ENCODE measurements around the gene GALNT10. TPM values are rescaled to one million over a fixed set of nuclear protein-coding genes. Genes with fewer than 3 reads are reported as not detected.

The GALNT10 gene
- polyA plus RNA-seq, 2 of the 4 experiments (the other 2 are of a cell fraction), result 110 to 156 TPM

DNA sequence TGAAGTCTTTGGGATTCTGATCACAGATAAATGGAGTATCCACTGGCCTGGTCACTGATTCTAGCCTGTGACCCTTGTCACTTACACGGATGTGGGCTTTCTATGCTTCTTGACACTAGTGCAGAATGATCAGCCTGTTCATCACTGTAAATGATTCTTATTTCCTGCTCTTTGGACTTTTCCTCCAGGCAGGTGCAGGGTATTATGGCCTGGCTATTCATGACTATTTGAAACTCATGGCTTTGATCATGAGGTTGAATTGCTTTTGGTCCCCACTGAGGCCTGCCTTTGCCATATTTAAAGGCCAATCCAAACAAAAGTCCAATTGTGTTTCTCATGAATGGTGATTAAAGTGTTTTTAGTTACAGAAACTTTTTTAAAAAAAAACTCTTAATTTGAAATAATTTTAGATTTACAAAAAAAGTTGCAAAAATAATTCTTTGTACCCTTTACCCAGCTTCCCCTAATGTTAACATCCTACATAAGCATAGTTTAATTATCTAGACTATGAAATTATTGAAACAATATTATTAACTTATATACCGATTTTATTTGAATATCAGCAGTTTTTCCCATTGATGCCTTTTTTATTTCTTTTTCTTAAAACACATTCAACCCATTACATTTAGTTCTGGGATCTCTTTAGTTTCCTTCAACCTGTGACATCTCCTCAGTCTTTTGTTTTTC lies 68.1 kb downstream of the GALNT10 start:
- no peak for DNase-seq (ENCODE audit: low read depth in 1 of 2, low spot score in 1 of 2)
- POLR2A ChIA-PET, result no interaction called here
- no peak for ATAC-seq
- Histone ChIP-seq H3K4me1 (peaks cover 47% of the 10 kb centered on the region), H3K4me3 (no peak overlapping the region), H3K4me2 (no peak overlapping the region), H3K27ac (no peak overlapping the region), H3K9me3 (no peaks in the 10 kb centered on the region)
- no peak for FAIRE-seq
- CTCF ChIA-PET, result interaction anchor here (0.7 kb wide), 1 partner anchor 22 kb away, joined by 3 read pairs; no protein-coding TSS in a partner anchor
- WGBS (ENCODE audit: missing lambda C conversion rate), result 87% methylated on average over 2 of the region's 2 CpGs
- TF ChIP-seq, protein P1, sequence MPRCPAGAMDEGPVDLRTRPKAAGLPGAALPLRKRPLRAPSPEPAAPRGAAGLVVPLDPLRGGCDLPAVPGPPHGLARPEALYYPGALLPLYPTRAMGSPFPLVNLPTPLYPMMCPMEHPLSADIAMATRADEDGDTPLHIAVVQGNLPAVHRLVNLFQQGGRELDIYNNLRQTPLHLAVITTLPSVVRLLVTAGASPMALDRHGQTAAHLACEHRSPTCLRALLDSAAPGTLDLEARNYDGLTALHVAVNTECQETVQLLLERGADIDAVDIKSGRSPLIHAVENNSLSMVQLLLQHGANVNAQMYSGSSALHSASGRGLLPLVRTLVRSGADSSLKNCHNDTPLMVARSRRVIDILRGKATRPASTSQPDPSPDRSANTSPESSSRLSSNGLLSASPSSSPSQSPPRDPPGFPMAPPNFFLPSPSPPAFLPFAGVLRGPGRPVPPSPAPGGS (IDR thresholded peaks at IDR 0.05), result no peak
- TF ChIP-seq SREBF2 (IDR thresholded peaks at IDR 0.05) (no peak), CHD4 (IDR thresholded peaks at IDR 0.05; ENCODE audit: borderline replicate concordance) (no peak), TP53 (CRISPR knock-in tag; IDR thresholded peaks at IDR 0.05) (no peak), POLR2A (IDR thresholded peaks at IDR 0.05; ENCODE audit: low read length) (no peak), PHF8 (IDR thresholded peaks at IDR 0.05; ENCODE audit: borderline replicate concordance, low read depth) (no peak), HMGXB4 (CRISPR knock-in tag; IDR thresholded peaks at IDR 0.05; ENCODE audit: borderline replicate concordance) (no peak), ESRRA (IDR thresholded peaks at IDR 0.05; ENCODE audit: borderline replicate concordance, low read length) (no peak)

- Histone ChIP-seq H3K4me1 (peaks cover 57% of the 10 kb centered on the region), H3K9me3 (no peaks in the 10 kb centered on the region), H3K4me2 (no peak overlapping the region), H3K27ac (no peak overlapping the region), H3K4me3 (no peak overlapping the region)
- DNase-seq (ENCODE audit: low read depth in 1 of 2, low spot score in 1 of 2), result no peak
- no peak for FAIRE-seq
- no peak for ATAC-seq
- WGBS (ENCODE audit: missing lambda C conversion rate), result 86% methylated on average over 6 of the region's 6 CpGs
- CTCF ChIA-PET, result no interaction called here
- POLR2A ChIA-PET, result no interaction called here
- TF ChIP-seq CBX2 (IDR thresholded peaks at IDR 0.05; ENCODE audit: borderline replicate concordance, low read depth), result no peak
- TF ChIP-seq, protein P2, sequence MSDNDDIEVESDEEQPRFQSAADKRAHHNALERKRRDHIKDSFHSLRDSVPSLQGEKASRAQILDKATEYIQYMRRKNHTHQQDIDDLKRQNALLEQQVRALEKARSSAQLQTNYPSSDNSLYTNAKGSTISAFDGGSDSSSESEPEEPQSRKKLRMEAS (IDR thresholded peaks at IDR 0.05), result no peak
- no peak for TF ChIP-seq FOXS1 (CRISPR knock-in tag; IDR thresholded peaks at IDR 0.05)
- TF ChIP-seq HDAC2 (IDR thresholded peaks at IDR 0.05), result no peak
- TF ChIP-seq PBX3 (IDR thresholded peaks at IDR 0.05), result no peak
- TF ChIP-seq CEBPB (IDR thresholded peaks at IDR 0.05), result no peak
- TF ChIP-seq POLR2AphosphoS2 (conservative IDR thresholded peaks at IDR 0.05; ENCODE audit: low read length), result no peak
- TF ChIP-seq, protein P3, sequence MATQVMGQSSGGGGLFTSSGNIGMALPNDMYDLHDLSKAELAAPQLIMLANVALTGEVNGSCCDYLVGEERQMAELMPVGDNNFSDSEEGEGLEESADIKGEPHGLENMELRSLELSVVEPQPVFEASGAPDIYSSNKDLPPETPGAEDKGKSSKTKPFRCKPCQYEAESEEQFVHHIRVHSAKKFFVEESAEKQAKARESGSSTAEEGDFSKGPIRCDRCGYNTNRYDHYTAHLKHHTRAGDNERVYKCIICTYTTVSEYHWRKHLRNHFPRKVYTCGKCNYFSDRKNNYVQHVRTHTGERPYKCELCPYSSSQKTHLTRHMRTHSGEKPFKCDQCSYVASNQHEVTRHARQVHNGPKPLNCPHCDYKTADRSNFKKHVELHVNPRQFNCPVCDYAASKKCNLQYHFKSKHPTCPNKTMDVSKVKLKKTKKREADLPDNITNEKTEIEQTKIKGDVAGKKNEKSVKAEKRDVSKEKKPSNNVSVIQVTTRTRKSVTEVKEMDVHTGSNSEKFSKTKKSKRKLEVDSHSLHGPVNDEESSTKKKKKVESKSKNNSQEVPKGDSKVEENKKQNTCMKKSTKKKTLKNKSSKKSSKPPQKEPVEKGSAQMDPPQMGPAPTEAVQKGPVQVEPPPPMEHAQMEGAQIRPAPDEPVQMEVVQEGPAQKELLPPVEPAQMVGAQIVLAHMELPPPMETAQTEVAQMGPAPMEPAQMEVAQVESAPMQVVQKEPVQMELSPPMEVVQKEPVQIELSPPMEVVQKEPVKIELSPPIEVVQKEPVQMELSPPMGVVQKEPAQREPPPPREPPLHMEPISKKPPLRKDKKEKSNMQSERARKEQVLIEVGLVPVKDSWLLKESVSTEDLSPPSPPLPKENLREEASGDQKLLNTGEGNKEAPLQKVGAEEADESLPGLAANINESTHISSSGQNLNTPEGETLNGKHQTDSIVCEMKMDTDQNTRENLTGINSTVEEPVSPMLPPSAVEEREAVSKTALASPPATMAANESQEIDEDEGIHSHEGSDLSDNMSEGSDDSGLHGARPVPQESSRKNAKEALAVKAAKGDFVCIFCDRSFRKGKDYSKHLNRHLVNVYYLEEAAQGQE (IDR thresholded peaks at IDR 0.05), result no peak
- TF ChIP-seq FOSB (CRISPR knock-in tag; IDR thresholded peaks at IDR 0.05), result no peak
- TF ChIP-seq CHD4 (IDR thresholded peaks at IDR 0.05; ENCODE audit: borderline replicate concordance), result no peak
- TF ChIP-seq ATOH8 (CRISPR knock-in tag; IDR thresholded peaks at IDR 0.05; ENCODE audit: low read depth), result no peak
- TF ChIP-seq RCOR1 (IDR thresholded peaks at IDR 0.05; ENCODE audit: low read depth, low read length), result no peak
- no peak for TF ChIP-seq KDM1A (IDR thresholded peaks at IDR 0.05; ENCODE audit: low read depth)
- no peak for TF ChIP-seq HOXB5 (CRISPR knock-in tag; IDR thresholded peaks at IDR 0.05)
- TF ChIP-seq HOXA7 (CRISPR knock-in tag; IDR thresholded peaks at IDR 0.05), result no peak
- TF ChIP-seq KDM5A (IDR thresholded peaks at IDR 0.05), result no peak
- TF ChIP-seq ZSCAN20 (CRISPR knock-in tag; IDR thresholded peaks at IDR 0.05), result no peak
- TF ChIP-seq, protein P1 (IDR thresholded peaks at IDR 0.05), result no peak
- no peak for TF ChIP-seq FOSL2 (IDR thresholded peaks at IDR 0.05)
- no peak for TF ChIP-seq FOSL2 (CRISPR knock-in tag; IDR thresholded peaks at IDR 0.05)
- no peak for TF ChIP-seq SREBF2 (IDR thresholded peaks at IDR 0.05)
Measured at GRCh38 chr5:154260224-154260927, 69.8 kb downstream of the GALNT10 start.
